ENCODE measurements around the gene ETV6.
"Not testable (repeated sequence)": the region's sequence is repeated elsewhere in the genome, so short reads cannot be mapped to it uniquely, and the experiment has no call there.

ETV6 gene

DNA sequence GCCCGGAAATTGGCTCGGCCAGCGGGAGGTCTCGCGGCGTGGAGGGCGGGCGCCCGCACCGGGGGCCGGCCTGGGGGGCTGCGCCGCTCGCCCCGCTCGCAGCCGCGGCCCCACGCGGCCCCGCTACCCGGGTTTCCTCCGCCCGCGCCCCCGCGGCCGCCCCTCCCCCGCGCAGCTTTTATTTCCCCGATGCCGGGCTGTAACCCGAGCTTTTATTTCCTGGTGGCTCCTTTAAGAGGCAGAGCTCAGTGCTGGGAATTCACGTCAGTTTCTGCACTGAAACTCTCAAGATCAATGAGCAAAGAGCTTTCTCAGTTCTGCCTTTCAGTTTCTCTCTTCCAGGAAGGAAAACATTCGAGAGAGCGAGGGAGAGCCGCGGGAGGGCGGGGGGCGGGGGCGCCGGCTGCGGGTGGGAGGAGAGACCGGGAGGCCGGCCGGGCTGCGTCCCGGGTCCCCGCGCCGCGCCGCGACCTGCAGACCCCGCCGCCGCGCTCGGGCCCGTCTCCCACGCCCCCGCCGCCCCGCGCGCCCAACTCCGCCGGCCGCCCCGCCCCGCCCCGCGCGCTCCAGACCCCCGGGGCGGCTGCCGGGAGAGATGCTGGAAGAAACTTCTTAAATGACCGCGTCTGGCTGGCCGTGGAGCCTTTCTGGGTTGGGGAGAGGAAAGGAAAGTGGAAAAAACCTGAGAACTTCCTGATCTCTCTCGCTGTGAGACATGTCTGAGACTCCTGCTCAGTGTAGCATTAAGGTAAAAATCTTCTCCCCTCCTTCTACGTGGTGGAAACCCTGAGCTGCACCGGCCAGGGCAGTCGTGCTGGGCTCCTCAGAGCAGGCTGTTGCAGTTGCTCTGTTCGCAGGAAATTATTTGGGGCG, at the start of gene ETV6:
TSS of gene ETV6 (plus strand) at position 262 of the 873 bp plus-strand sequence. CDS start at position 716, 454 bp downstream.
- peak; percentile 45 to 48 for DNase-seq (ENCODE audit: low read depth in 2 of 2, low spot score in 1 of 2)

DNA sequence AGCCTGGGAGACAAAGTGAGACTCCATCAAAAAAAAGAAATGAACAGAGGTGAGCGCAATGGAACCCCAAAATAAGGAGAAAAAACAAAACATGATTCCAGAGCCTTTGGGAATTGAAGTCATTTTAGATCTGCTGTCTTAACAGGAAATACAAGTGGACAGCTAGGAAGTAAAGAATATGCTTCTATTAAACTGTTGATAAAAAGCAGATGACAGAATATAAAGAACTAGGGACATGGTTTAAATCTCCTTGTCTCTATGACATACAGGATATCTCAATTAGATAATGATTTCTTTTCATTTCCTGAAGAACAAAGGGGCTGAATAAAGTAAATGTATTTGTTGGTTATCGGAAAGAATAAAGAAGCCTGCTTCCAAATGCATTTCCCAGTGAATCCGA, 49.3 kb upstream of the ETV6 start:
- DNase-seq (ENCODE audit: low read depth in 2 of 2, low spot score in 1 of 2): no peak

- DNase-seq (ENCODE audit: low read depth in 2 of 2, low spot score in 1 of 2): no peak
These were observed 47.8 kb upstream of the ETV6 start for GRCh38 chr12:11601647-11602046.

GRCh38 chr12:11607313-11608081, 42.0 kb upstream of the ETV6 start:
- no peak for DNase-seq (ENCODE audit: low read depth in 2 of 2, low spot score in 1 of 2)

- no peak for DNase-seq (ENCODE audit: low read depth in 2 of 2, low spot score in 1 of 2)
These were observed 40.4 kb upstream of the ETV6 start for GRCh38 chr12:11609045-11609444.

GRCh38 chr12:11615481-11615880, 34.0 kb upstream of the ETV6 start:
- DNase-seq (ENCODE audit: low read depth in 2 of 2, low spot score in 1 of 2): no peak

DNA sequence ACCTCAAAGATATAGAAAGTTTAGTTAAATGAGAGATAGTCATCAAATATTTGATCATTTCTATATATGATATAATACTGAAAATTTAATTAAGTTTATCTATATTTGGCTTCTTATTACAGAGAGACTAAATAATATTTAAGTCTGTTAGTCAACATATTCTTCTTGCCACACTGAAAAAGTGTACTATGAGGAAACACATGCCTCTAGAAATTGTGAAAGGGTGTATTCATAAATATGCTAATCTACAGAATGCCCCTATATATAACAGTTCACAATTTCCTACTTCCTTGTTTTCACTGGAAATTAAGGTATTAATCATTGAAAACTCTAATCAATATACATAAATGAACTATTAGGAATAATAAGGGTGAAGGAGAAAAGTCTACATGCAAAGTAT, 31.4 kb upstream of the ETV6 start:
- no peak for DNase-seq (ENCODE audit: low read depth in 2 of 2, low spot score in 1 of 2)

DNA sequence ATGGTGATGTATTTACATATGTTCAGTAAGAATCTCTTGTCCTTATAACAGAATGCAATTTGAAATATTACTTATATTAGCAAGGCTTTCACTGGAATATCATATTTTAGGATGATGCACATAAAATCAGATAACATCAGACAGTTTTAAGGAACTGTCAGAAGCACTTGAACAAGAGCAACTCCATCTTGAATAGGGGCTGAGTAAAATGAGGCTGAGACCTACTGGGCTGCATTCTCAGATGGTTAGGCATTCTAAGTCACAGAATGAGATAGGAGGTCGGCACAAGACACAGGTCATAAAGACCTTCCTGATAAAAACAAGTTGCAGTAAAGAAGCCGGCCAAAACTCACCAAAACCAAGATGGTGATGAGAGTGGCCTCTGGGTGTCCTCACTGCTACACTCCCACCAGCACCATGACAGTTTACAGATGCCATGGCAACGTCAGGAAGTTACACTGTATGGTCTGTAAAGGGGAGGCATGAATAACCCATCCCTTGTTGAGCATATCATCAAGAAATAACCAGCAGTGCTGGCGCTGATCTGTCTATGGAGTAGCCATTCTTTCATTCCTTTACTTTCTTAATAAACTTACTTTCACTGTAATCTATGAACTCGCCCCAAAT, 27.6 kb upstream of the ETV6 start:
- no peak for DNase-seq (ENCODE audit: low read depth in 2 of 2, low spot score in 1 of 2)

DNA sequence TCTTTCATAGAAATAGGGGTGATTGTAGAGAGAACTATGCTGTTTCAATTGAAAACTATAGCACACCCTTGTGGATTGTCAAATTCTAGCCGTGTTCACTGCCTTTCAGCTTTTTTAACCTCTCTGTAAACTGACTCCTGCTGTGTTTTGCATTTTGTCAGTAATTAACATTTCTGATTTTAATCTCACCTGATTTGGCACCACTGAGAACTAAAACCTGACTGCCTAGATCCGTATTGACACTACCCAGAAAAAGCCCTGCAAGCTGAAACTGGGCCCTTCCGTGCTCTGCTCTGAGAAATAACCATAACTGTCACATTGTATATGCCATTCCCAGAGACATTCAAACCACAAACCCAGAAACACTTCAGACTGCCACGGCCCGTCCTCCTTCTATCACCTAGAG, 26.6 kb upstream of the ETV6 start:
- DNase-seq (ENCODE audit: low read depth in 2 of 2, low spot score in 1 of 2): no peak

GRCh38 chr12:11623382-11623781, 26.1 kb upstream of the ETV6 start:
- no peak for DNase-seq (ENCODE audit: low read depth in 2 of 2, low spot score in 1 of 2)

DNA sequence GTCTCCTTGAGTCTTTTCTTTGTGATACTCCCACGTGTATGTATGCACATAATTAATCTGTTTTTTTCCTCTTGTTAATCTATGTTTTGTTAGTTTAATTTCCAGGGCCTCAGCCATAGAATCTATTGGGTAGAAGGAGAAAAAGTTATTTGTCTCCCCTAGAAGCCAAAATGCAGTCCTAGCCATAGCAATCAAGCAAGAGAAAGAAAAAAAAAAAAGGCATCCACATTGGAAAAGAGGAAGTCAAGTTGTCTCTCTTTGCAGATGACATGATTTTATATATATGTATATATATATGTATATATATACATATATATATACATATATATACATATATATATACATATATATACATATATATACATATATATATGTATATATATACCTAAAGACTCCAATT, 25.4 kb upstream of the ETV6 start:
- DNase-seq (ENCODE audit: low read depth in 2 of 2, low spot score in 1 of 2): no peak

- DNase-seq (ENCODE audit: low read depth in 2 of 2, low spot score in 1 of 2): not testable (repeated sequence)
These were observed 21.8 kb upstream of the ETV6 start for GRCh38 chr12:11627709-11628108.

GRCh38 chr12:11628353-11628752, 21.1 kb upstream of the ETV6 start:
- no peak for DNase-seq (ENCODE audit: low read depth in 2 of 2, low spot score in 1 of 2)

GRCh38 chr12:11630046-11630706, 19.3 kb upstream of the ETV6 start:
- DNase-seq (ENCODE audit: low read depth in 2 of 2, low spot score in 1 of 2): no peak

- no peak for DNase-seq (ENCODE audit: low read depth in 2 of 2, low spot score in 1 of 2)
These were observed 18.2 kb upstream of the ETV6 start for GRCh38 chr12:11631288-11631687.

DNA sequence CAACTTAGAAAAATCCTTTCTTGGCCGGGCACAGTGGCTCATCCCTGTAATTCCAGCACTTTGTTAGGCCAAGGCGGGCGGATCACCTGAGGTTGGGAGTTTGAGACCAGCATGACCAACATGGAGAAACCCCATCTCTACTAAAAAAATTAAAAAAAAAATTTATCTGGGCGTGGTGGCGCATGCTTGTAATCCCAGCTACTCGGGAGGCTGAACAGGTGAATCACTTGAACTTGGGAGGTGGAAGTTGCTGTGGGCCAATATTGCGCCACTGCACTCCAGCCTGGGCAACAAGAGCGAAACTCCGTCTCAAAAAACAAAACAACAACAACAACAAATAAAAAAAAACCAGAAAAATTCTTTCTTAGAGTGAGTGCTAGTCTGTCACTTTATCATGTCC, 17.6 kb upstream of the ETV6 start:
- not testable (repeated sequence) for DNase-seq (ENCODE audit: low read depth in 2 of 2, low spot score in 1 of 2)

DNA sequence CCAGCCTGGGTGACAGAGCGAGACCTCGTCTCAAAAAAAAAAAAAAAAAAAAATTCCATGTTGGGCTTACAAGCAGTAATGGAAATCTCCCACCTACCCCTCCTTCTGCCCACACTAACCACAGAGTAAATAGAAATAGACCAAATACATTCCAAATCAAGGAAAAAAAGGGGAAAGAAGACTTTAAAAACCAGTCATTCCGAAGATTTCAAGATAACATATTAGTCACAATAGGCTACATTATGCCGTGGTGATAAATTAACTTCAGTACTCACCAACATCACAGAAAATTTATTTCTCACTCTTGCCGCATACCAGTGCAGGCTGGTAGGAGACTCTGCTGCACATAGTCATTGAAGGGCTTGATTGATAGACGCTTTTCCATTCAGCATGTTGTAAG, 15.5 kb upstream of the ETV6 start:
- no peak for DNase-seq (ENCODE audit: low read depth in 2 of 2, low spot score in 1 of 2)

DNA sequence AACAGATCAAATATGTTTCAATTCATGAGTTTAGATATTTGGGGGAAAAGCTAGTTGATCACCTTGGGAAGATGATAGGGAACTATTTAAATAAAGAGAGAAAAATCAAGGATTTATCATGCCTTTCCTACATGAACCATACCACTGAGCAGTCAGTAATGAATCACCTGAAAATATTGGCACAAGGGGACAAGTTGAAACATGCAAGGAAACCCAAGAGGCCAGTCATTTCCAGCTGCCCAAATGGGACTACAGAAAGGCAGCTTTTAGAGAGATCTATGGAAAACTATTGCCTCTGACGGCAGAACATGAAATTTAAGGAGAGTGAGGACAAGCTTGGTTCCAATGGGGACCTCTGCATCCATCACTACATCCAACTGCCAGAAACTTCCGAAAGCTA, 14.1 kb upstream of the ETV6 start:
- DNase-seq (ENCODE audit: low read depth in 2 of 2, low spot score in 1 of 2): no peak

DNA sequence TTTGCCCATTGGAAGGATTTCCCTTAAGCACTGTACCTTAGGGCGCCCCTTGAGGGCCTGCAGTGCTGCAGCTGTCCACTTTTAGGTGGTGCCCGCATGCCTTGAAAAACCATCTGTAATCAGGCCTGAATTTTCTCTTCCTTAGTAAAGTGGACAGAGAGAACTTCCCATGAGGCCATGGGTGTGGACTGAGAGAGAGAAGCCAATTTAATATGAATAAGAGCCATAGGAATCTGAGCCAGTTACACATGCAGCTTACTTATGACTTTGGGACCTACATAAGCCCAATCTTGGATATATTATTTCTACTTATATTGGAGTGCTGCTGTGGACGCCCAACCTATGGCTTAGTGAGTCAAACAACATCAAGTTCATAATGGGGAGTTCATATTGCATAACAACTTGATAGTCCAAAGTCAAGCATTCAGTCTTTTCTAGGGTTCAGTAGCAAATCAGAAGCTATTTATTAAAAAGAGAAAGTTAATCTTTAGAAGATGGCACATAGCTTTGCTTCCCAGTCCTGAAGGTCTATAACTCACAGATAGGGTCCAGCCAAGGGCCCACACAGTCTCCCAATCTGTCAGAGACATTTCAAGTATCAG, 11.1 kb upstream of the ETV6 start:
- DNase-seq (ENCODE audit: low read depth in 2 of 2, low spot score in 1 of 2): no peak

DNA sequence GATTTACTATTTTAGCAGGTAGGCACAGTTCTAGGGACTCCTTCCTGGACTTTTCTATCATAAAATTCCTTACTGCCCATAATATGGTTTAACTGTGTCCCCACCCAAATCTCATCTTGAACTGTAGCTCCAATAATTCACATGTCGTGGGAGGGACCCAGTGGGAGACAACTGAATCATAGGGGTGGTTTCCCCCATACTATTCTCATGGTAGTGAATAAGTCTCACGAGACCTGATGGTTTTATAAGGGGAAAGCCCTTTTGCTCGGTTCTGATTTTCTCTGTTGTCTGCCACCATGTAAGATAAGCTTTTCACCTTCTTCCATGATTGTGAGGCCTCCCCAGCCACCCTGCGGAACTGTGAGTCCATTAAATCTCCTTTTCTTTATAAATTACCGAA, 10.0 kb upstream of the ETV6 start:
- no peak for DNase-seq (ENCODE audit: low read depth in 2 of 2, low spot score in 1 of 2)

- no peak for DNase-seq (ENCODE audit: low read depth in 2 of 2, low spot score in 1 of 2)
These were observed 8.0 kb upstream of the ETV6 start for GRCh38 chr12:11641522-11641921.

Data from stimulated activated CD8-positive, alpha-beta memory T cell treated with anti-CD3 and anti-CD28 coated beads, Interleukin-4, amount 100 ng/mL, for 4 hours (primary cell).